ENCODE data around the gene ZIC2.

- no peak for TF ChIP-seq POLR2A (IDR thresholded peaks at IDR 0.05; ENCODE audit: borderline replicate concordance, extremely low read depth, insufficient read depth, insufficient read length)
- no peak for TF ChIP-seq CTCF (IDR thresholded peaks at IDR 0.05 in 2 of 3, conservative IDR thresholded peaks at IDR 0.05 in 1 of 3; ENCODE audit: borderline replicate concordance in 1 of 3, insufficient read depth in 1 of 3, low read depth in 2 of 3, low read length in 2 of 3)
- TF ChIP-seq POLR2AphosphoS5 (IDR thresholded peaks at IDR 0.05; ENCODE audit: low read depth, low read length) = no peak
- TF ChIP-seq RAD21 (IDR thresholded peaks at IDR 0.05; ENCODE audit: low read depth) = no peak
- no peak for TF ChIP-seq ZNF274 (IDR thresholded peaks at IDR 0.05; ENCODE audit: low read depth, low read length)
- TF ChIP-seq CEBPB (IDR thresholded peaks at IDR 0.05; ENCODE audit: low read depth) = no peak
- no peak for TF ChIP-seq REST (IDR thresholded peaks at IDR 0.05; ENCODE audit: low read depth)
- TF ChIP-seq MAX (IDR thresholded peaks at IDR 0.05) = no peak
- no peak for TF ChIP-seq ZFX (IDR thresholded peaks at IDR 0.05)
- no peak for TF ChIP-seq JUND (IDR thresholded peaks at IDR 0.05)
- no peak for TF ChIP-seq ZBTB33 (IDR thresholded peaks at IDR 0.05; ENCODE audit: extremely low read depth, insufficient replicate concordance, low read length)
- TF ChIP-seq EZH2 (IDR thresholded peaks at IDR 0.05) = no peak
Observed at GRCh38 chr13:99967498-99967868, 14.1 kb upstream of the ZIC2 start.

All from HCT116 (cell line).